ENCODE data around the gene XRCC2.
"Not testable (repeated sequence)": the region's sequence is repeated elsewhere in the genome, so short reads cannot be mapped to it uniquely, and the experiment has no call there.

XRCC2 gene

GRCh38 chr7:152666078-152666477, 9.9 kb downstream of the XRCC2 start:
- DNase-seq (ENCODE audit: low read depth in 2 of 3, low spot score in 2 of 3): no peak

- DNase-seq (ENCODE audit: low read depth in 2 of 3, low spot score in 2 of 3): no peak
These were observed 11.3 kb downstream of the XRCC2 start for GRCh38 chr7:152664636-152665035.

DNA sequence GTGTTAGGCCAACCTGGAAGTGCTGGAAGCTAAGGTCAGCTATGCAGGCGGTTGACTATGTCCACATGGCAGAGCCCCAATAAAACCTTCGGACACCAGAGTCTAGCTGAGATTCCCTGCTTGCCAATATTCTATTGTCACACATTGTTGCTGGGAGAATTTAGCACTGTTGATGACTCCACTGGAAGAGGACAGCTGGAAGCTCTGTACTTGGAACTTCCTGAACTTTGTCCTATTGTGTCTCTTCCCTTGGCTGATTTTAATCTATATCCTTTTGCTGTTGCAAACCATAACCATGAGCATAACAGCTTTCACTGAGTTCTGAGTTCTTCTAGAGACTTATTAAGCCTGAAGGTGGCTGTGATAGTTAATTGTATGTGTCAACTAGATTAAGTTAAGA, 12.0 kb downstream of the XRCC2 start:
- DNase-seq (ENCODE audit: low read depth in 2 of 3, low spot score in 2 of 3): no peak

DNA sequence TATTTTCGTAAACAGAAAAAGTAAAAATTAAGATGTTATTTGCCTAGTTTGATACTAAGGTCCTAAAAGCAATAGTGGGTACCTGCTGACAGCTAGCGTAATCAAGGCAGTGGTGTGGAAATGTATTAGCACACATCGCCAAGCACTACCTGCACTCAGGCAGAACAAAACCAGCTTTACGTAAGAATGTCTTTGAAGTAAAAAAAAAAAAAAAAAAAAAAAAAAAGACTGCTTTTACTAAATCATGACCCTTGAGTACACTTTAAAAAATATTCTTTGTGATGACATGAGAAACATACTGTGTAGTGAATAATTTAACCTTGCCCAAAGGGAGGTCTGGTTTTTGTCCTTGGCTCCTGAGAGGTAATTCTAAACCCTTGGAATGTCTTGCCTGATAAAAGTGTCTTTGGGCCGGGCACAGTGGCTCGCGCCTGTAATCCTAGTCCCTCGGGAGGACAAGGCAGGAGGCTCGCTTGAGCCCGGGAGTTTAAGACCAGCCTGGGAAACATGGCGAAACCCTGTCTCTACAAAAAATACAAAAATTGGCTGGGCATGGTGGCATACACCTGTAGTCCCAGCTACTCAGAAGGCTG, 12.7 kb downstream of the XRCC2 start:
- no peak for DNase-seq (ENCODE audit: low read depth in 2 of 3, low spot score in 2 of 3)

GRCh38 chr7:152661479-152661878, 14.5 kb downstream of the XRCC2 start:
- no peak for DNase-seq (ENCODE audit: low read depth in 2 of 3, low spot score in 2 of 3)

GRCh38 chr7:152660021-152660420, 15.9 kb downstream of the XRCC2 start:
- no peak for DNase-seq (ENCODE audit: low read depth in 2 of 3, low spot score in 2 of 3)

- no peak for DNase-seq (ENCODE audit: low read depth in 2 of 3, low spot score in 2 of 3)
These were observed 21.0 kb downstream of the XRCC2 start for GRCh38 chr7:152654971-152655370.

- no peak for DNase-seq (ENCODE audit: low read depth in 2 of 3, low spot score in 2 of 3)
These were observed 26.7 kb downstream of the XRCC2 start for GRCh38 chr7:152649220-152649619.

DNA sequence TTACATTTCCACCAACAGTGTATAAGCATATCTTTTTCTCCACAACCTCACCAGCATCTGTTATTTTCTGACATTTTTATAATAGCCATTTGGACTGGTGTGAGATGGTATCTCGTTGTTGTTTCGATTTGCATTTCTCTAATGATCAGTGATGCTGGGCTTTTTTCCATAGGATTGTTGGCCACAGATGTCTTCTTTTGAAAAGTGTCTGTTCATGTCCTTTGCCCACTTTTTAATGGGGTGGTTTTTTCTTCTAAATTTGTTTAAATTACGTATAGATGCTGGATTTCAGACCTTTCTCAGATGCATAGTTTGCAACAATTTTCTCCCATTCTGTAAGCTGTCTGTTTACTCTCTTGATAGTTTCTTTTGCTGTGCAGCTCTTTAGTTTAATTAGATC, 28.9 kb downstream of the XRCC2 start:
- no peak for DNase-seq (ENCODE audit: low read depth in 2 of 3, low spot score in 2 of 3)

DNA sequence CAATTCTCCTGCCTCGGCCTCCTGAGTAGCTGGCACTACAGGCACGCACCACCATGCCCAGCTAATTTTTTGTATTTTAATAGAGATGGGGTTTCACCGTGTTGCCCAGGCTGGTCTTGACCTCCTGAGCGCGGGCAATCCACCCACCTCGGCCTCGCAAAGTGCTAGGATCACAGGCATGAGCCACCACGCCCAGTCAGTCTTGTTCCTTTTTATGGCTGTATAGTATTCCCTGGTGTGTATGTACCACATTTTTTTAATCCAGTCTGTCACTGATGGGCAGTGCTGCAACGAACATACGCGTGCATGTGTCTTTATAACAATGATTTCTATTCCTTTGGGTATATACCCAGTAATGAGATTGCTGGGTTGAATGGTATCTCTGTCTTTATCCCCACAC, 29.4 kb downstream of the XRCC2 start:
- DNase-seq (ENCODE audit: low read depth in 2 of 3, low spot score in 2 of 3): not testable (repeated sequence)

- no peak for DNase-seq (ENCODE audit: low read depth in 2 of 3, low spot score in 2 of 3)
These were observed 31.9 kb downstream of the XRCC2 start for GRCh38 chr7:152643979-152644559.

DNA sequence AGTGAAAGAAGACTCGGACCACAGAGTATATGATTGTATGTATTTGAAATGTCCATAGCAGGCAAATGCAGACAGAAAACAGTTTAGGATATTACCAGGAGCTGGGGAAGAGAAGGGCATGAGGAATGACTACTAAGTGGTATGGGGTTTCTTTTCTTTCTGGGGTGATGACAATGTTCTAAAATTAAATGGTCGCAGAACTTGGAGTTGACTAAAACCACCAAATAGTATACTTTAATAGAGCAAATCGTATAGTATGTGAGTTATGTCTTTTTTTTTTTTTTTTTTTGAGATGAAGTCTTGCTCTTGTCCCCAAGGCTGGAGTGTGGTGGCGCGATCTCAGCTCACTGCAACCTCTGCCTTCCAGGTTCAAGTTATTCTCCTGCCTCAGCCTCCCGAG, 34.6 kb downstream of the XRCC2 start:
- DNase-seq (ENCODE audit: low read depth in 2 of 3, low spot score in 2 of 3): no peak

GRCh38 chr7:152640829-152641228, 35.1 kb downstream of the XRCC2 start:
- no peak for DNase-seq (ENCODE audit: low read depth in 2 of 3, low spot score in 2 of 3)

DNA sequence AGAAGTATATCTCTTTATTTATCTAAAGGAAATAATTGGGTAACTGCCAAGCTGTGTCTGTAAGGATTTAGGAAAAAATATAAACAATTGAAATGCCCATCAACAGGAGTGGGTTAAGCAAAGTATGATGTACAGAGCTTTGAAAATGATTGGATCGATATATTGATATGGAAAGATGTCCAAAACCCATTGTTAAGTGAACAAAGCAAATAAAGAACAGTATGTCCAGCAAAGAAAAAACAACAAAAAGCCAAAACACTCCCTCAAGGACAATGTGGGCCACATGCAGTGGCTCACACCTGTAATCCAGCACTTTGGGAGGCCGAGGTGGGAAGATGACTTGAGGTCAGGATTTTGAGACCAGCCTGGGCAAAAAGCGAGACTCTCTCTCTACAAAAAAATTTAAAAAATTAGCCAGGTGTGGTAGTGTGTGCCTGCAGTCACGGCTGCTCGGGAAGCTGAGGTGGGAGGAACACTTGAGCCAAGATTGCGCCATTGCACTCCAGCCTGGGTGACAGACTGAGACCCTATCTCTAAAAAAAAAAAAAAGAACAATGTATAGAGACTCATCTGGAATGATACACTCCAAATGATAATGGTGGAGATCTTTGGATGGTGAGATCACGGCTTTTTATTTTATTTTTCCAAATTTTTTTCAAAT, 37.9 kb downstream of the XRCC2 start:
- no peak for DNase-seq (ENCODE audit: low read depth in 2 of 3, low spot score in 2 of 3)

DNA sequence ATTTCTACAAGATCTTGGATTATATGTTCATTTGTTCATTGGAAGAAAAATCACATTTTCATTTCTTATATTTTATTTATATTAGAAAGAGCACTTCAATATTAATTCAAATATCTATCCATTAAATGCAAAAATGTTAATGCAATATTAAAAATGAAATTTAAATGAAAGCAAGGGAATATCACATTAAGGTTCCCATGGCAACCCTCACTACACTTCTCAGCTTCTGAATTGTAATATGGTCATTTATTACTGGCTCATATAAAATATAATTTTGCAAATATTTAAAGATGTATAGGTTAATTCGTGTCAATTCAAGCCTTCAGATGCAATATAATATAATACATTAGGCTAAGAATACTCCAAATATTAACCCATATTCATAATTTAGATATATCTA, 38.8 kb downstream of the XRCC2 start:
- DNase-seq (ENCODE audit: low read depth in 2 of 3, low spot score in 2 of 3): no peak

DNA sequence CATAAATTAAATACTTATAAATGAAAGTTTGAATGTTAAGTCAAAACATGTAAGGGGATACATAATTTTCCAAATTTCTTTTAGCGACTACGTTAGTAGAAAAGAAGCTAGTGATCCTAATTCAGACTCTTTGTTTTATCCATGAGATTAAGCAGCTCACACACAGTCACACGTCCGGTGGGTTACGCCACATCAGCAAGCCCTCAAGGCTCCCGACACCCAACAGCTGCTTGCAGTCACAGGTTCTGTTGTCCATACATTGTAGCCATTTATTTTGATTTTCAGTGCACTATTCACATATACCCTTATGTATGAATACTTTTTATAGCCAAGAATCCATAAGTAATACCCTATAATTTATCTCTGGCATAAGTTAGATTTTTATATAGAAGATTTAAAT, 39.5 kb downstream of the XRCC2 start:
- DNase-seq (ENCODE audit: low read depth in 2 of 3, low spot score in 2 of 3): no peak

DNA sequence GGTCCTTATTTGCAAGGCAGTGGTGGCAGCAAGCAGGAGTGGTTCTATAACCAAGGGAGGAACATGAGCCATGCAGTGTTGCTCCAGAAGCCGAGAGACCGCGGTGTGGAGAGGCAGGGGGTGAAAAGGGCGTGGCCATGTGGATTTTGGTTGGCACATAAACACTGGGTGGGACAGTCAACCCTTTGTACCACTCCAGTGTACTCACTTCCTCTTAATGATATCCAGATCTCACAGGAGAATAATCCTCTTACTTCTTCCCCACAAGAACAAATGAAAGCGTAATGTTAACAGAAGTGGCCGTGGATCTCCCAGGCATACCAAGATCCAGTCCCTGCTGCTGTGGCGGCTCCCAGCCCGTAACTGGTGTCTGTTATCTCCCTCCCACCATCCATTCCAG, 42.4 kb downstream of the XRCC2 start:
- no peak for DNase-seq (ENCODE audit: low read depth in 2 of 3, low spot score in 2 of 3)

- DNase-seq (ENCODE audit: low read depth in 2 of 3, low spot score in 2 of 3): no peak
These were observed 42.9 kb downstream of the XRCC2 start for GRCh38 chr7:152633072-152633471.

DNA sequence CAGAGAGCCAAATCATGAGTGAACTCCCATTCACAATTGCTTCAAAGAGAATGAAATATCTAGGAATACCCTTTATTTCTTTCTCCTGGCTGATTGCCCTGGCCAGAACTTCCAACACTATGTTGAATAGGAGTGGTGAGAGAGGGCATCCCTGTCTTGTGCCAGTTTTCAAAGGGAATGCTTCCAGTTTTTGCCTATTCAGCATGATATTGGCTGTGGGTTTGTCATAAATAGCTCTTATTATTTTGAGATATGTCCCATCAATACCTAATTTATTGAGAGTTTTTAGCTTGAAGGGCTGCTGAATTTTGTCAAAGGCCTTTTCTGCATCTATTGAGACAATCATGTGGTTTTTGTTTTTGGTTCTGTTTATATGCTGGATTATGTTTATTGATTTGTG, 47.2 kb downstream of the XRCC2 start:
- DNase-seq (ENCODE audit: low read depth in 2 of 3, low spot score in 2 of 3): not testable (repeated sequence)

DNA sequence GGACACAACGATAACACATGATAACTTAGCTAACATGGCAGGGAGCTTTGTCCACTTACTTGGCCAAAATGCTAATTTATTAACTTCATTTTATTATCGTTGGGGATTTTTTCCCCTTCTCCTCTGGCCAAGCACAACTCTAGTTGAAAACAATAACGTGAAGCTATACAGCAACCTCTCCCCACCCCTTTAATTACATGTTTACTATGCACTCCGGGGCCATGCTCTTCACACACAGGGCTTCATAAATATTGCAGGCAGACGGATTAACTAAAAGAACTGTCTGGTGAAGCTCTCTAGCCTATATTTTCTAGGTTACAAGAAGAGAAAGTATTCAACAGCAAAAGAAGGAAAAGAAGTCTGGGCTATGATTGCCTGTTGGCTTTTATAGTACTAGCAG, 51.7 kb downstream of the XRCC2 start:
- DNase-seq (ENCODE audit: low read depth in 2 of 3, low spot score in 2 of 3): no peak

DNA sequence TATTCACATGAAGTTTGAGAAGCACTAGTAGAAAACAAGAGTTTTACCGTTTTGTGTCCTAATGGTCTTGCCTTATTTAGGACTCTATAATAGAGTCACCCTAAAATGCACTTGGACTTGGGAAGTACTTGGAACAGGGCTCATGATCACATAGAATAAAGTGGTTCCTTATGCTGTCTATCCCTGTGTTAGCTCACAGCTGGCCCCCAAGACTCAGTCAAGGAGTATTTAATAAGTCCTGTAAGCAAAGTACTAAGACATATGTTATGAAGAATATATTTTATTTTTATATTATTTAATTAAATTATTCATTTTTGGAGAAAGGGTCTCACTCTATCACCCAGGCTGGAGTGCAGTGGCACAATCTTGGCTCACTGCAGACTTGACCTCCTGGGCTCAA, 54.5 kb downstream of the XRCC2 start:
- DNase-seq (ENCODE audit: low read depth in 2 of 3, low spot score in 2 of 3): no peak

DNA sequence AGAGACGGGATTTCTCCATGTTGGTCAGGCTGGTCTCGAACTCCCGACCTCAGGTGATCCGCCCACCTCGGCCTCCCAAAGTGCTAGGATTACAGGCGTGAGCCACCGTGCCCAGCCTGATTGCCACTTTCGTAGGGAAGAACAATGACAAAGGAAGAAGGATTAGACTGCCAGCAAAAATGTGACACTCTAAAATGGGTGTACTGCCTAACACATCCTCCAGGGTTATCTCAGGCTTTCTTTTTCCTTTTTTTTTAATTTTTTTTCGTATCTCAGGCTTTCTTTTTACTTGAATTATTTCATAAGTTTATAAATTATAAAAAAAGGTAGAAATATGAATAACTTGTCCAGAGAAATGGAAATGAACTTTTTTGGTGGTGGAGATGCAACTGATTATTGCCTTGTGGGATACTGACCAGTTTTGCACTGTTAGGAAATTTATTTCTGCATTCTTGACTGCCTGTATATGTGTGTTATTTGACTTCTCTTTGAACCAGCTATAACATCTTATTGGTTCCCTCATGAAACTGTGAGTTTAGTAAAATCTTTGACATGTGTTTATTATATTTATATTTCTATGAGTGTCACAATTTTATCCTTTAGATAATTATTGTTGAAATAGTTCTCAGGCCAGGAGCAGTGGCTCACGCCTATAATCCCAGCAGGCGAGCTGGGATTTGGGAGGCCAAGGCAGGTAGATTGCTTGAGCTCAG, 56.8 kb downstream of the XRCC2 start:
- no peak for DNase-seq (ENCODE audit: low read depth in 2 of 3, low spot score in 2 of 3)

Data from activated CD8-positive, alpha-beta memory T cell treated with anti-CD3 and anti-CD28 coated beads for 48 hours (primary cell).